ENCODE results near the gene NUFIP2. TPM values are rescaled to one million over a fixed set of nuclear protein-coding genes. Genes with fewer than 3 reads are reported as not detected.

NUFIP2 gene
- total RNA-seq, 4 donors from 2014 or later: 19.8 to 40.8 (median 25.4) TPM

DNA sequence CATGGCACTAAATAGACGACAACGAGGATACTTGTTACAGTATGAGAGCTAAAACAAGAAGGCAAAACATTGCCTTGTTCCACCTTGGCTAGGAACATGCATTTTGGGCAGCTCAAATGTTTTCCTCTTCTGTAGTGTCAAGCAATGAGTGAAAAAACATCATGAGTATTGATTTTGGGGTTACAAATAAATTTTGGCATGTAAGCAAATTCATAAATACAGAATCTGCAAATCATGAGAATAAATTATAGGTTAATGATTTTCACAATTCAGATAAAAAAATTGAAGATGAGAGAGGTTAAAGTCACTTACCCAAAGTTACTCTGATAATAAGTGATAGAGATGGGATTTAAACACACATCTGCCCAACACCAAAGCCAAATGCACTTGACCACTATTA lies 28.4 kb upstream of the NUFIP2 start:
- Histone ChIP-seq H3K36me3 (no peaks in the 10 kb centered on the region), H3K27ac (no peak overlapping the region), H3K27me3 (no peaks in the 10 kb centered on the region), H3K4me1 (no peaks in the 10 kb centered on the region), H3K9me3 (no peaks in the 10 kb centered on the region), H3K4me3 (no peak overlapping the region)
- no peak for DNase-seq
- in situ Hi-C loops (cut with MboI; ENCODE audit: low pct_ligation_motif_present in 1 of 4, low pct_unique_long_range_greater_than_20kb in 1 of 4, low sequenced_read_pairs in 3 of 4): no loop called here
- WGBS, 2 donors (ENCODE audit: low coverage in 1 of 2): 72 to 83% methylated on average over 2 of the region's 2 CpGs
- intact Hi-C loops (cut with DNase I; ENCODE audit: low total_unique reads): no loop called here
- no peak for TF ChIP-seq EP300 (IDR thresholded peaks at IDR 0.05; ENCODE audit: low read depth)
- no peak for TF ChIP-seq POLR2A (IDR thresholded peaks at IDR 0.05)
- TF ChIP-seq, protein P1, sequence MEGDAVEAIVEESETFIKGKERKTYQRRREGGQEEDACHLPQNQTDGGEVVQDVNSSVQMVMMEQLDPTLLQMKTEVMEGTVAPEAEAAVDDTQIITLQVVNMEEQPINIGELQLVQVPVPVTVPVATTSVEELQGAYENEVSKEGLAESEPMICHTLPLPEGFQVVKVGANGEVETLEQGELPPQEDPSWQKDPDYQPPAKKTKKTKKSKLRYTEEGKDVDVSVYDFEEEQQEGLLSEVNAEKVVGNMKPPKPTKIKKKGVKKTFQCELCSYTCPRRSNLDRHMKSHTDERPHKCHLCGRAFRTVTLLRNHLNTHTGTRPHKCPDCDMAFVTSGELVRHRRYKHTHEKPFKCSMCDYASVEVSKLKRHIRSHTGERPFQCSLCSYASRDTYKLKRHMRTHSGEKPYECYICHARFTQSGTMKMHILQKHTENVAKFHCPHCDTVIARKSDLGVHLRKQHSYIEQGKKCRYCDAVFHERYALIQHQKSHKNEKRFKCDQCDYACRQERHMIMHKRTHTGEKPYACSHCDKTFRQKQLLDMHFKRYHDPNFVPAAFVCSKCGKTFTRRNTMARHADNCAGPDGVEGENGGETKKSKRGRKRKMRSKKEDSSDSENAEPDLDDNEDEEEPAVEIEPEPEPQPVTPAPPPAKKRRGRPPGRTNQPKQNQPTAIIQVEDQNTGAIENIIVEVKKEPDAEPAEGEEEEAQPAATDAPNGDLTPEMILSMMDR (IDR thresholded peaks at IDR 0.05): no peak
- TF ChIP-seq POLR2AphosphoS5 (IDR thresholded peaks at IDR 0.05): no peak

DNA sequence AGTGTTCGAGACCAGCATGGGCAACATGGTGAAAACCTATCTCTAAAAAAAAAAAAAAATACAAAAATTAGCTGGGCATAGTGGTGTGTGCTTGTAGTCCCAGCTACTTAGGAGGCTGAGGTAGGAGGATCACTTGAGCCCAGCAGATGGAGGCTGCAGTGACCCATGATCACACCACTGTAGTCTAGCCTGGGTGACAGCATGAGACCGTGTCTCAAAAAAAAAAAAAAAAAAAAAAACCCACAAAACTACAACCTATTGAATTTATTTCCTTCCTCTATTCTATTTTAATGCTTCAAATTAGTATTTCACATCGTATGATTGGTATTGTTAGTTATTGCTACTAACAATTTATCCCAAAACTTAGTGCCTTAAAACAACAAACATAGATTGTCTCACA lies 9.4 kb upstream of the NUFIP2 start:
- Histone ChIP-seq H3K27me3 (no peaks in the 10 kb centered on the region), H3K27ac (no peak overlapping the region), H3K4me3 (no peak overlapping the region), H3K9me3 (no peaks in the 10 kb centered on the region), H3K4me1 (no peaks in the 10 kb centered on the region), H3K36me3 (no peaks in the 10 kb centered on the region)
- in situ Hi-C loops (cut with MboI; ENCODE audit: low pct_ligation_motif_present in 1 of 4, low pct_unique_long_range_greater_than_20kb in 1 of 4, low sequenced_read_pairs in 3 of 4) (no loop called here), intact Hi-C loops (cut with DNase I; ENCODE audit: low total_unique reads) (no loop called here)
- no peak for DNase-seq
- TF ChIP-seq, protein P1 (IDR thresholded peaks at IDR 0.05): no peak
- no peak for TF ChIP-seq EP300 (IDR thresholded peaks at IDR 0.05; ENCODE audit: low read depth)
- WGBS, 2 donors (ENCODE audit: low coverage in 1 of 2): 65 to 72% methylated on average over 2 to 3 of the region's 3 CpGs

DNA sequence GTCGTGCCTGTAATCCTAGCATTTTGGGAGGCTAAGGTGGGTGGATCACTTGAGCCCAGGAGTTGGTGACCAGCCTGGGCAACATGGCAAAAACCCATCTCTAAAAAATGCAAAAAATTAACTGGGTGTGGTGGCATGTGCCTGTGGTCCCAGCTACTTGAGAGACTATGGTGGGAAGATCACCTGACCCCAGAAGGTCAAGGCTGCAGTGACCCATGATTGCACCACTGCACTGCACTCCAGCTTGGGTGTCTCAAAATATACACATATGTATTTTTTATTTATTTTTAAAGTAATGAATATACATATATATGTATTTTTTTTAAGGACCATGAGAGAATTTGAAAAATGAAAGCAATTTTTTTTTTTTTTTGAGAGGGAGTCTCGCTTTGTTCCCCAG lies 5.1 kb upstream of the NUFIP2 start:
- no peak for TF ChIP-seq POLR2AphosphoS5 (IDR thresholded peaks at IDR 0.05)
- TF ChIP-seq EP300 (IDR thresholded peaks at IDR 0.05; ENCODE audit: low read depth): no peak
- no peak for TF ChIP-seq POLR2A (IDR thresholded peaks at IDR 0.05)
- TF ChIP-seq, protein P1 (IDR thresholded peaks at IDR 0.05): no peak
- H3K4me3 ChIP-seq: no peak overlapping the region
- H3K27ac ChIP-seq: no peak overlapping the region
- in situ Hi-C loops (cut with MboI; ENCODE audit: low pct_ligation_motif_present in 1 of 4, low pct_unique_long_range_greater_than_20kb in 1 of 4, low sequenced_read_pairs in 3 of 4): loop anchor here in 1 of 4 donors (25.0 kb wide), 1 partner anchor 162 kb away; no protein-coding TSS in a partner anchor
- DNase-seq: no peak
- no peaks in the 10 kb centered on the region for H3K27me3 ChIP-seq
- 81 to 83% methylated on average over 1 to 2 of the region's 2 CpGs for WGBS, 2 donors (ENCODE audit: low coverage in 1 of 2)
- intact Hi-C loops (cut with DNase I; ENCODE audit: low total_unique reads): no loop called here
- H3K36me3 ChIP-seq: no peaks in the 10 kb centered on the region
- H3K4me1 ChIP-seq: peaks cover 0 to 8% (median 2%) of the 10 kb centered on the region in 4 donors
- H3K9me3 ChIP-seq: no peaks in the 10 kb centered on the region

DNA sequence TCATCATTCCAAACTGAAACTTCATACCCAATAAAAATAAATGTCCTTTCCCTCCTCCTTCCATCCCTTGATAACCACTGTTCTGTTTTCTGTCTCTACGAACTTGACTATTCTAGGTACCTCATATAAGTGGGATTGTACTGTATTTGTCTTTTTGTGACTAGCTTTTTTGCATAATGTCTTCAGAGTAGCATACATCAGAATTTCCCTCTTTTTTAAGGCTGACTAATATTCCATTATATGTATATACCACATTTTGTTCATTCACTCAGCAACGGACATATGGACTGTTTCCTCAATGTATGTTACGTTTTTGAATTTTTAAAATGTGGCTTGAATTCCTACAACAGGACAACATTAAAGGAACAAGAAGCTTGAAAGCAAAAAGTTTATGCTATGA lies 1.5 kb upstream of the NUFIP2 start:
- no peaks in the 10 kb centered on the region for H3K27me3 ChIP-seq
- TF ChIP-seq, protein P1 (IDR thresholded peaks at IDR 0.05): no peak
- TF ChIP-seq POLR2AphosphoS5 (IDR thresholded peaks at IDR 0.05) (no peak), EP300 (IDR thresholded peaks at IDR 0.05; ENCODE audit: low read depth) (no peak), POLR2A (IDR thresholded peaks at IDR 0.05) (no peak)
- 86 to 97% methylated on average over 3 of the region's 3 CpGs for WGBS, 2 donors (ENCODE audit: low coverage in 1 of 2)
- no peaks in the 10 kb centered on the region for H3K36me3 ChIP-seq
- H3K4me3 ChIP-seq: no peak overlapping the region
- in situ Hi-C loops (cut with MboI; ENCODE audit: low pct_ligation_motif_present in 1 of 4, low pct_unique_long_range_greater_than_20kb in 1 of 4, low sequenced_read_pairs in 3 of 4) (loop anchor here in 1 of 4 donors (25.0 kb wide), 1 partner anchor 158 kb away; no protein-coding TSS in a partner anchor), intact Hi-C loops (cut with DNase I; ENCODE audit: low total_unique reads) (no loop called here)
- H3K9me3 ChIP-seq: no peaks in the 10 kb centered on the region
- DNase-seq: no peak
- peak overlapping the region in 1 of 4 donors; percentile 99 for H3K27ac ChIP-seq
- peaks cover 2 to 23% (median 18%) of the 10 kb centered on the region in 4 donors for H3K4me1 ChIP-seq

All from transverse colon (tissue), 4 donors.